GM12892 (cell line): ENCODE data around the gene C2orf92.
"Not testable (repeated sequence)": the region's sequence is repeated elsewhere in the genome, so short reads cannot be mapped to it uniquely, and the experiment has no call there.

Experiments
- DNase-seq: peaks from one replicate; pipeline ENCODE4 v3.0.0; 2011; ENCODE audit not compliant: insufficient read length
- FAIRE-seq: peaks from 2 replicates; lab custom pipeline; 2011; peaks lifted over from hg19 to GRCh38; lab: Jason Lieb, UNC
- POLR2A ChIP-seq: IDR thresholded peaks from 2 replicates; pipeline ENCODE4 v1.6.1; 2011; ENCODE audit warnings: low read depth, low read length, control low read depth
- POLR2AphosphoS5 ChIP-seq: IDR thresholded peaks from 2 replicates; pipeline ENCODE4 v1.6.1; 2011; ENCODE audit warnings: low read depth, low read length, control low read depth
- TAF1 ChIP-seq: IDR thresholded peaks from 2 replicates; pipeline ENCODE4 v1.6.1; 2011; ENCODE audit warnings: low read depth, mild to moderate bottlenecking, control low read depth, low read length, borderline replicate concordance

The C2orf92 gene

DNA sequence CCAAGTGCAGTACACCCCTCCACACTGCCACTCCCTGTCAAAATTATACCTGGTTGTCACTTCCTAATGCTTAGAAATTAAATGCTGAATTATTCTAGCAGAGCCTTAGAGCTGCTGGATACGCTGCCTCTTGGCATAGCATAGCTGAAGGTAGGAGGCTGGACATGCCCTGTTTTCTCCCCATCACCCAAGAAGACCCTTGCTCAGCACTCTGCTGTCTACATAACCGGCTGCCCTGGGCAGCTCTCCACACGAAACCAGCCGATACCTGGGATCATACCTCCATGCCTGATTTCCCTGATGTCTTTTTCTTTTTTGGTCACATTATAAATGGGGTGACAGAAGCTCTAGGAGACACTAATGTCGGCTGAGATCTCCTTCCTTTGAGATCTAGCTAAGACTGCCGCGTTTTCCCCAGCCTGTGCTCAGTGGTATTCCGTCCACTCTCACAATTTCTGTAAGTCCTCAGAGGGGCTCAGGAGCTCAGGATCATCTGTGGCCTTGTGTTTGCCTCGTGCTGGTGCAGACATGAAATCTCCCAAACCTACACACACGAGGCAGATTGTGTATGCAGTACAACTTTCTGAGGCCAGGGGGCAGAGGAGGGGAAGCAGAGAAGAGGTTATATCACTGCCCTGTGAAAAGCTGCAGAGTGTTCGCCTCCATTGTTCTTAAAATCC lies 30.4 kb downstream of the C2orf92 start:
- DNase-seq (no peak), FAIRE-seq (peak; percentile 86)
- no peak for TF ChIP-seq TAF1
- no peak for TF ChIP-seq POLR2A

- DNase-seq = no peak
- no peak for FAIRE-seq
- TF ChIP-seq POLR2AphosphoS5 = no peak
- TF ChIP-seq TAF1 = no peak
- no peak for TF ChIP-seq POLR2A
Measured at GRCh38 chr2:97701186-97701585, 31.7 kb downstream of the C2orf92 start.

- no peak for DNase-seq
- FAIRE-seq = no peak
- no peak for TF ChIP-seq POLR2AphosphoS5
- TF ChIP-seq POLR2A = no peak
- no peak for TF ChIP-seq TAF1
Measured at GRCh38 chr2:97701851-97702465, 32.4 kb downstream of the C2orf92 start.

GRCh38 chr2:97702731-97703470 lies 33.4 kb downstream of the C2orf92 start:
- TF ChIP-seq POLR2AphosphoS5 = no peak
- TF ChIP-seq TAF1 = no peak
- no peak for TF ChIP-seq POLR2A
- no peak for FAIRE-seq
- DNase-seq = no peak

GRCh38 chr2:97703741-97704140 lies 34.2 kb downstream of the C2orf92 start:
- FAIRE-seq (no peak), DNase-seq (no peak)
- TF ChIP-seq POLR2AphosphoS5 = no peak
- TF ChIP-seq POLR2A = no peak
- TF ChIP-seq TAF1 = no peak

GRCh38 chr2:97704989-97705388 lies 35.5 kb downstream of the C2orf92 start:
- FAIRE-seq (no peak), DNase-seq (no peak)
- TF ChIP-seq TAF1 (no peak), POLR2A (no peak), POLR2AphosphoS5 (no peak)

GRCh38 chr2:97706112-97706511 lies 36.6 kb downstream of the C2orf92 start:
- no peak for DNase-seq
- TF ChIP-seq TAF1 (no peak), POLR2AphosphoS5 (no peak), POLR2A (no peak)
- FAIRE-seq = no peak

DNA sequence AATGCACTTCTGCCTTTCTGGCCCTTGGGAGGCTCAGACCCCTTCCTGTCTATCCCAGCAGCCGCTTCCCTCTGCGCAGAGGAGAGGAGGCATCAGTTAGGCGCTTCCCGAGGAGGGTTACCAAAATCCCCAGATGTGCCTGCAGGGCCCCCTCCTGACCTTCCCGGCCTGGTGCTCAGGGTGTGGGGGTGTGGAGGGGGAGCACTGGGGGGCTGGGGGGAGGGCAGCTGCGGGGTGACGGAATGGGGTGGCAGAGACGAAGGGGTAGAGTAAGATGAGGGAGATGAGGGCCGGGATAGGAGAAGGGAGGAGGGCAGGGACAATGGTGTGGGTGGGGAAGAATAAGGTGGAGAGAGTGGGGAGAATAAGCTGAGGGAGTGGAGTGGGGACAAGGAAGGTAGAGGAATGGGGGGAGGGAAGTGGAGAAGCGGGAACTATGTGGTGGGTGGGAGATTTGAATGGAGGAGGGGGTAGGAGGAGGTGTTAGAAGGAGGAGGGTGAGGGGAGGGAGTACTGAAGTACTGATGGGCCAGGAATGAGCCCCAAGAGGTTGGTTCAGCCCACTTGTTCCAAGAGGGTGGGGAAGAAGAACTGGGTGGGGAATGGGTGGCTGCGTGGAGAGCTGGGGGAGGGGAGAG lies 37.3 kb downstream of the C2orf92 start:
- no peak for TF ChIP-seq POLR2A
- DNase-seq (no peak), FAIRE-seq (no peak)

DNA sequence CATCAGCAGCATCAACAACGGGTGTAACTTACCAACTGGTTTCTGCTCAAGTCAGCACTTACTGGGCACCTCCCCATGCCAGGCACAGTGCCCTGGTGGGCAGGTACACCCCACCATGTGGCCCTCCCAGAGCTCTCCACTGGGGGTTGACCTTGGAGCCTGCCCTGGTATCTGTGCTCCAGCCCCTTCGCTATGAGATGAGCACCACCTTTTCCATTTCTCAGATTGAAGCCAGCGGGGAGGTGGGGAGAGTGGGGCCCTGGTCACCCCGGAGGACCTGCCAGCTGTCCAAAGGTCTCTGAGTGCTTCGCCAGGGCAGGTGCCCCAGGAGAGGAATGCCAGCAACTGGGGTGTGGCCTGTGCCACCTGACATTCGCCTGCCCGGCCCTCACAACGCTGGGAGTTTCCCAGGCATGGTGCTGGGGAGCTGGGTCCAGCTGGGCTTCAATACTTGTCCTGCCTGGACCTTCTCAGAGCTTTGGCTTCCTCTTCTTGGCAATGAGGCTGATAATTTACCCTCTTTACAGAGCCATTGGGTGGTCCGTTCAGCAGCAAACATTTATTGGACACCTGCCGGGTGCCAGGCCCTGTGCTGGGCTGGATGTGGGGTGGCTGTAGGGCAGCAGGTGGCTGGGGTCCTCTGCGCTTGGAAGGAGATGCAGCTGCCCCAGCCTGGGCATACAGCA lies 38.0 kb downstream of the C2orf92 start:
- no peak for FAIRE-seq
- DNase-seq = no peak
- TF ChIP-seq POLR2A (no peak), TAF1 (no peak), POLR2AphosphoS5 (no peak)

GRCh38 chr2:97708048-97708380 lies 38.5 kb downstream of the C2orf92 start:
- no peak for TF ChIP-seq POLR2A
- TF ChIP-seq POLR2AphosphoS5 = no peak
- no peak for TF ChIP-seq TAF1
- FAIRE-seq (no peak), DNase-seq (no peak)

DNA sequence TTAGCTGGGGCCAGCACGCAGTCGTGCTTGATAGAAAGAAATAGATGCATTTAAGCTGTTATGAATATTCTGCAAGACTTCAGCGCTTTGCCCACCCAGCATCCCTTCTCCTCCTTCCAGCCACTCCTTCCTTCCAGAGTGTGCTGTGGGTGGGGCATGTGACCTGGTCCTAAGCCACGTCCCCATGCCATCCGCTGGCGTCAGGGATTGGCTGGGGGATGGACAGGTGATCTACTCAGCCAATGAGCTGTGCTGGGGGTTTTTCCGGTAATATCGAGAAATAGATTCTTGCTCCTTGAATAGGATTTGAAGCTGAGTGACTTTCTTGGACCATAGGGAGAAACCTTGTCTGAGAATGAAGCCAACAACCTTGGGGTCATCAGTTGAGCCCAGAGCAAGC lies 39.1 kb downstream of the C2orf92 start:
- DNase-seq (no peak), FAIRE-seq (no peak)
- TF ChIP-seq TAF1 = no peak
- no peak for TF ChIP-seq POLR2A
- TF ChIP-seq POLR2AphosphoS5 = no peak

DNA sequence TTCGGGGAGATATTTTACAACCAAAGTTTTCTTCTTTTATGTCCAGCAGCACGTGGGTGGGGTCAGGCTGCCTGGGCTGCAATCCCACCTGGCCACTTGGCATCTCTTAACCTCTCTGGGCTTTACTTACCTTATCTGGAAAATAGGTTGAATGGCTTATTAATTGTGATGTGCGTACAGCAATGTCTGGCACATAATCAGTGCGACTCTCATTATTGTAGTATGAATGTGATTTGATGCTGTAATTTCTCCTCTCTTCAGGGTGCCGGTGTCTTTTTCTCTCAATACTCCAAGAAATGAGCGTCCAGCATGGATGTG lies 41.8 kb downstream of the C2orf92 start:
- FAIRE-seq = no peak
- TF ChIP-seq POLR2AphosphoS5 = no peak
- TF ChIP-seq POLR2A = no peak
- TF ChIP-seq TAF1 = no peak
- DNase-seq = no peak

GRCh38 chr2:97712175-97712574 lies 42.7 kb downstream of the C2orf92 start:
- not testable (repeated sequence) for FAIRE-seq, DNase-seq
